BE2C (cell line): ENCODE data around the gene GUCA1A.
"Not testable (repeated sequence)": the region's sequence is repeated elsewhere in the genome, so short reads cannot be mapped to it uniquely, and the experiment has no call there.

ENCODE experiments used
- DNase-seq: peaks from one replicate; pipeline ENCODE4 v3.0.0-alpha.2; 2020
- H3K27me3 ChIP-seq: fragments of 250-450 bp; sonication (Bioruptor Pico); 2 replicates; pipeline ENCODE4 v1.5.1; 2020; ENCODE audit warnings: mild to moderate bottlenecking
- H3K36me3 ChIP-seq: fragments of 250-450 bp; sonication (Bioruptor Pico); 2 replicates; pipeline ENCODE4 v1.5.1; 2020; ENCODE audit warnings: mild to moderate bottlenecking
- H3K4me1 ChIP-seq: fragments of 250-450 bp; sonication (Bioruptor Pico); 2 replicates; pipeline ENCODE4 v1.5.1; 2020
- H3K4me3 ChIP-seq: 2 replicates; pipeline ENCODE4 v1.5.1; 2011; ENCODE audit warnings: low read depth, low read length
- H3K9me3 ChIP-seq: fragments of 250-450 bp; sonication (Bioruptor Pico); 2 replicates; pipeline ENCODE4 v1.5.1; 2020
- CTCF ChIP-seq: IDR thresholded peaks from 2 replicates; pipeline ENCODE4 v1.5.1; 2012; ENCODE audit warnings: mild to moderate bottlenecking, low read depth, low read length

Gene GUCA1A

GRCh38 chr6:42201382-42201781 lies 28.2 kb downstream of the GUCA1A start:
- TF ChIP-seq CTCF, result no peak
- no peaks in the 10 kb centered on the region for H3K27me3 ChIP-seq
- no peaks in the 10 kb centered on the region; the same call in 1 of the 2 replicates for H3K9me3 ChIP-seq
- peaks cover 9% of the 10 kb centered on the region for H3K36me3 ChIP-seq
- no peaks in the 10 kb centered on the region; the same call in none of the 2 replicates for H3K4me1 ChIP-seq
- no peak for DNase-seq
- no peak overlapping the region for H3K4me3 ChIP-seq

DNA sequence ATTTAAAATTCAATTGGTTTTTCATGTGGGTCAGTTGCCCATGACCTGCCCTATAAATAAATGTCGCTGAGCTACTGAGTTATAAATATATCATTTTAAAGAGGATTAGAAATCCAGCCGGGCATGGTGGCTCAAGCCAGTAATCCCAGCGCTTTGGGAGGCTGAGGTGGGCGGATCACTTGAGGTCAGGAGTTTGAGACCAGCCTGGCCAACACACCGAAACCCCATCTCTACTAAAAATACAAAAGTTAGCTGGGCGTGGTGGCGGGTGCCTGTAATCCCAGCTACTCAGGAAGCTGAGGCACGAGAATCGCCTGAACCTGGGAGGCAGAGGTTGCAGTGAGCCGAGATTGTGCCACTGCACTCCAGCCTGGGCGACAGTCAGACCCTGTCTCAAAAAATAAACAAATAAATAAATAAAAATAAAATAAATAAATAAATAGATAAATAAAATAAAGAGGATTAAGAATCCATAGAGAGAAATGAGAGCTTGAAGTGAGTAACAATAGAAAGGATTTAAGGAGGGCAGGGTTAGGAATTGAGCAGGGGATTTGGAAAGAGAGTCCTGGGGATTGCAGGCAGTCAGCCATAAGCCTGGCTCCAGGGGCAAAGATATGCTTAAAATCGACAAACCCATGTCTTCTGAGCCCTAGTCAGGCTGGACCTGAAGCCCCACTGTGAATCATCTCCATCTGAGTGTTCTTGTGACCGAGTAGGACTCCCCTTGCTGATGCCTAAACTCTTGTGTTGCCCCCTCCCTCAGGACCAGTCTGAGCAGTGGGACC lies 29.2 kb downstream of the GUCA1A start:
- not testable (repeated sequence) for H3K27me3 ChIP-seq, H3K4me3 ChIP-seq, DNase-seq, H3K9me3 ChIP-seq, H3K4me1 ChIP-seq
- peaks cover 13% of the 10 kb centered on the region for H3K36me3 ChIP-seq

DNA sequence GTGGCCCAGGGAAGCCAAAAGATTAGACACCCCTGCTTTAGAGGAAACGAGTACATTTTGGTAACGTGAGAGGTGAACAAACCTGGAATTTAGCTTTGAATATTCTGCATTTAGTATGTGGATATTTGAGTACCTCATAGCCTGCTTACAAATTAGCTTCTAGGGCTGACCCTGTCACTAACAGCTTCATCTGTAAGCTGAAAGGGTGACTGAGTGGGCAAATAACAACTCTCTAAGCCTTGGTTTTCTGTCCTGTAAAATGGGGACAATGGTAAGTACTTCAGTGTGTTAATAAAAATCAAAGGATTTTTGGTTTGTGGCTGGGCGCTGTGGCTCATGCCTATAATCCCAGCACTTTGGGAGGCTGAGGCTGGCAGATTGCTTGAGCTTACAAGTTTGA lies 30.0 kb downstream of the GUCA1A start:
- no peaks in the 10 kb centered on the region for H3K27me3 ChIP-seq
- H3K9me3 ChIP-seq, result no peaks in the 10 kb centered on the region; the same call in 1 of the 2 replicates
- H3K4me3 ChIP-seq, result no peak overlapping the region
- no peaks in the 10 kb centered on the region; the same call in none of the 2 replicates for H3K4me1 ChIP-seq
- DNase-seq, result no peak
- H3K36me3 ChIP-seq, result peaks cover 18% of the 10 kb centered on the region
- no peak for TF ChIP-seq CTCF

DNA sequence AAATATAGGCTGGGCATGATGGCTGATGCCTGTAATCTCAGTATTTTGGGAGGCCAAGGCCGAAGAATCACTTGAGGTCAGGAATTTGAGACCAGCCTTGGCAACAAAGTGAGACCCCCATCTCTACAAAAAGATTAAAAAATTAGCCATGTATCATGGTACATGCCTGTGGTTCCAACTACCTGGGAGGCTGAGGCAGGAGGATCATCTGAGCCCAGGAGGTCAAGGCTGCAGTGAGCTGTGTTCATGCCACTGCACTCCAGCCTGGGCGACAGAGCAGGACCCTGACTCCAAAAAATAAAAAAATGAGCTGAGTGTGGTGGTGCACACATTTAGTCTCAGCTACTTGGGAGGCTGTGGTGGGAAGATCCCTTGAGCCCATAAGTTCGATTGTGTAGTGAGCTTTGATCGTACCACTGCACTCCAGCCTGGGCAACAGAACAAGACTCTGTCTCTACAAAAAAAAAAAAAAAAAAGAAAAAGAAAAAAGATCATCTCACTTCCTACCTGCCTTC lies 31.7 kb downstream of the GUCA1A start:
- no peak for TF ChIP-seq CTCF
- peaks cover 35% of the 10 kb centered on the region for H3K36me3 ChIP-seq
- no peaks in the 10 kb centered on the region for H3K27me3 ChIP-seq
- no peak overlapping the region for H3K4me3 ChIP-seq
- no peaks in the 10 kb centered on the region; the same call in 1 of the 2 replicates for H3K4me1 ChIP-seq
- H3K9me3 ChIP-seq, result no peaks in the 10 kb centered on the region
- no peak for DNase-seq

- not testable (repeated sequence) for H3K27me3 ChIP-seq, DNase-seq, H3K9me3 ChIP-seq, H3K4me3 ChIP-seq, H3K4me1 ChIP-seq
- peaks cover 57% of the 10 kb centered on the region for H3K36me3 ChIP-seq
Measured at GRCh38 chr6:42207559-42207958, 34.4 kb downstream of the GUCA1A start.

DNA sequence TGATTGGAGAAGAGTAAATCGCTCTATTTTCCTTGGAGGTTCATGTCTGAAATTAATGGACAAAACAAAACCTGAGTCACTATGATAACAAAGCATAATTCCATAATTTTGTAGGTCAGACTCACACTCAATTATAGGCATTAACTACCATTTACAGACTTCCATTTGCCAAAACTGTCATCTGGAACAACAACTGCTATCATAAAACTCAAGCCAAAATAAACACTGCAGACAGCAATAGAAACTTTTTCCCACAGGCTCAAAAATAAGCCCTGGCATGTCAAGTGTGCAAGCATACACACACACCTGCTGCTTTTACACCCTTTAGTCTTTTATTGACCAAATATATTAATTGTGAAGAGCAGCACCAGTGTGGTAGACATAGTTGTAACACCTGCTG lies 37.4 kb downstream of the GUCA1A start:
- TF ChIP-seq CTCF, result no peak
- H3K9me3 ChIP-seq, result no peaks in the 10 kb centered on the region
- H3K4me1 ChIP-seq, result no peaks in the 10 kb centered on the region
- no peak overlapping the region for H3K4me3 ChIP-seq
- peaks cover 68% of the 10 kb centered on the region for H3K36me3 ChIP-seq
- no peaks in the 10 kb centered on the region for H3K27me3 ChIP-seq
- no peak for DNase-seq

DNA sequence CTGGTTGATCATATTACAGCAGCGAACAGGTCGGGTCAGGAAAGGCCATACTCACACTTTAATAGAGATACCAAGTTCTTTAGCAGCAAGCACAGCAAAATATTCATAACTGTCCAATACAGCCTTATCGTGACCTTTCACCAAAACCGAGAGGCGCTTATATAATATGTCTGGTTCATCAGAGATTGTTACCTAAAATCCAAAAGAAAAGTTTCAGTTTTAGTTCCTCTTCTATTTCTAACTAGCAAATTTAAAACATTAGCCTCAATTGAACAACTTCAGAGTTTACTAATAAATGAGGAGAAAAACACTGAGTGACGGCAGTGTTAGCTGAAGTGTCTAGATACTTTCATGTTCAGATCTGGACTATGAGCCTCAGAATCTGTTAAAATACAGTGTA lies 38.6 kb downstream of the GUCA1A start:
- Histone ChIP-seq H3K36me3 (peaks cover 60% of the 10 kb centered on the region), H3K27me3 (no peaks in the 10 kb centered on the region), H3K4me1 (no peaks in the 10 kb centered on the region), H3K9me3 (no peaks in the 10 kb centered on the region), H3K4me3 (no peak overlapping the region)
- no peak for TF ChIP-seq CTCF
- DNase-seq, result no peak
